Astrocyte (in vitro differentiated cells and primary cell): Measurements from ENCODE around the gene PKP2. TPM values are rescaled to one million over a fixed set of nuclear protein-coding genes. Genes with fewer than 3 reads are reported as not detected.

Experiments used
- DNase-seq: peaks from one replicate; pipeline ENCODE4 v3.0.0-alpha.2; 2010; ENCODE audit warnings: low read depth
- FAIRE-seq: peaks from 2 replicates; lab custom pipeline; 2011; peaks lifted over from hg19 to GRCh38; lab: Jason Lieb, UNC
- H2AFZ ChIP-seq: 2 replicates; pipeline ENCODE4 v1.6.0; 2012; ENCODE audit warnings: low read depth, low read length, inconsistent platforms
- H3K27ac ChIP-seq: 2 replicates; pipeline ENCODE4 v1.5.1; 2011; ENCODE audit warnings: low read depth, low read length, inconsistent platforms
- H3K27me3 ChIP-seq: 2 replicates; pipeline ENCODE4 v1.6.0; 2011; ENCODE audit warnings: low read length, inconsistent platforms; ENCODE audit not compliant: insufficient read depth
- H3K36me3 ChIP-seq: 2 replicates; pipeline ENCODE4 v1.5.1; 2011; ENCODE audit warnings: low read length, inconsistent platforms; ENCODE audit not compliant: insufficient read depth
- H3K4me1 ChIP-seq: 2 replicates; pipeline ENCODE4 v1.5.1; 2011; ENCODE audit warnings: low read length, inconsistent platforms; ENCODE audit not compliant: insufficient read depth
- H3K4me2 ChIP-seq: 2 replicates; pipeline ENCODE4 v1.6.0; 2012; ENCODE audit warnings: low read length, inconsistent platforms
- H3K4me3 ChIP-seq: 2 replicates; pipeline ENCODE4 v1.5.1; 2011; ENCODE audit warnings: low read depth, mild to moderate bottlenecking, low read length, inconsistent platforms; ENCODE audit not compliant: insufficient read depth
- H3K79me2 ChIP-seq: 2 replicates; pipeline ENCODE4 v1.6.0; 2012; ENCODE audit warnings: mild to moderate bottlenecking, low read length, inconsistent platforms; ENCODE audit not compliant: insufficient read depth
- H3K9ac ChIP-seq: 2 replicates; pipeline ENCODE4 v1.6.0; 2012; ENCODE audit warnings: mild to moderate bottlenecking, low read length, inconsistent platforms
- H3K9me3 ChIP-seq: 2 replicates; pipeline ENCODE4 v1.5.1; 2012; ENCODE audit warnings: low read depth, mild to moderate bottlenecking, low read length, inconsistent platforms; ENCODE audit not compliant: insufficient read depth
- H4K20me1 ChIP-seq: 2 replicates; pipeline ENCODE4 v1.6.0; 2012; ENCODE audit warnings: low read length, inconsistent platforms; ENCODE audit not compliant: insufficient read depth
- H3K27ac Mint-ChIP-seq: one replicate; pipeline ENCODE4 v1.8.0; 2021; ENCODE audit warnings: mild to moderate bottlenecking, mixed read lengths; ENCODE audit not compliant: unreplicated experiment
- H3K27me3 Mint-ChIP-seq: one replicate; pipeline ENCODE4 v1.8.0; 2021; ENCODE audit warnings: low read depth, mixed read lengths; ENCODE audit not compliant: unreplicated experiment
- H3K36me3 Mint-ChIP-seq: one replicate; pipeline ENCODE4 v1.8.0; 2021; ENCODE audit warnings: low read depth, mixed read lengths; ENCODE audit not compliant: unreplicated experiment
- H3K4me1 Mint-ChIP-seq: one replicate; pipeline ENCODE4 v1.8.0; 2021; ENCODE audit warnings: low read depth, mixed read lengths; ENCODE audit not compliant: unreplicated experiment
- H3K4me3 Mint-ChIP-seq: one replicate; pipeline ENCODE4 v1.8.0; 2021; ENCODE audit warnings: mild to moderate bottlenecking, moderate library complexity, mixed read lengths; ENCODE audit not compliant: unreplicated experiment
- H3K9me3 Mint-ChIP-seq: one replicate; pipeline ENCODE4 v1.8.0; 2021; ENCODE audit warnings: mild to moderate bottlenecking, mixed read lengths; ENCODE audit not compliant: unreplicated experiment
- EZH2 ChIP-seq: IDR thresholded peaks from 2 replicates; pipeline ENCODE4 v1.6.1; 2012; ENCODE audit warnings: mild to moderate bottlenecking, low read length, inconsistent platforms; ENCODE audit not compliant: insufficient read depth
- total RNA-seq: library from RNA; stranded (reverse); gene quantifications from 2 replicates; pipeline ENCODE4 v1.2.1, GENCODE V29; 2021
- TF ChIP-seq, protein P1 (sequence below): IDR thresholded peaks from 2 replicates; pipeline ENCODE4 v1.5.1; 2011; ENCODE audit warnings: low read depth, mild to moderate bottlenecking, inconsistent platforms, low read length, moderate library complexity; ENCODE audit not compliant: insufficient read depth

The PKP2 gene
- total RNA-seq, 1 donor from 2014 or later, result 35.4 TPM

- DNase-seq (no peak), FAIRE-seq (no peak)
- no peaks in the 10 kb centered on the region for H3K27me3 ChIP-seq
- Mint-ChIP-seq H3K36me3 (peaks cover 2% of the 10 kb centered on the region), H3K27ac (no peak overlapping the region), H3K27me3 (no peaks in the 10 kb centered on the region), H3K4me1 (peaks cover 14% of the 10 kb centered on the region), H3K4me3 (no peak overlapping the region), H3K9me3 (no peaks in the 10 kb centered on the region)
- H3K9me3 ChIP-seq, result no peaks in the 10 kb centered on the region
- H3K4me2 ChIP-seq, result no peak overlapping the region
- H3K9ac ChIP-seq, result no peak overlapping the region
- H3K4me1 ChIP-seq, result no peaks in the 10 kb centered on the region
- no peak overlapping the region for H2AFZ ChIP-seq
- H4K20me1 ChIP-seq, result no peaks in the 10 kb centered on the region
- no peak overlapping the region for H3K4me3 ChIP-seq
- no peak overlapping the region for H3K27ac ChIP-seq
- no peaks in the 10 kb centered on the region for H3K79me2 ChIP-seq
- H3K36me3 ChIP-seq, result no peaks in the 10 kb centered on the region
- no peak for TF ChIP-seq EZH2
- TF ChIP-seq, protein P1, sequence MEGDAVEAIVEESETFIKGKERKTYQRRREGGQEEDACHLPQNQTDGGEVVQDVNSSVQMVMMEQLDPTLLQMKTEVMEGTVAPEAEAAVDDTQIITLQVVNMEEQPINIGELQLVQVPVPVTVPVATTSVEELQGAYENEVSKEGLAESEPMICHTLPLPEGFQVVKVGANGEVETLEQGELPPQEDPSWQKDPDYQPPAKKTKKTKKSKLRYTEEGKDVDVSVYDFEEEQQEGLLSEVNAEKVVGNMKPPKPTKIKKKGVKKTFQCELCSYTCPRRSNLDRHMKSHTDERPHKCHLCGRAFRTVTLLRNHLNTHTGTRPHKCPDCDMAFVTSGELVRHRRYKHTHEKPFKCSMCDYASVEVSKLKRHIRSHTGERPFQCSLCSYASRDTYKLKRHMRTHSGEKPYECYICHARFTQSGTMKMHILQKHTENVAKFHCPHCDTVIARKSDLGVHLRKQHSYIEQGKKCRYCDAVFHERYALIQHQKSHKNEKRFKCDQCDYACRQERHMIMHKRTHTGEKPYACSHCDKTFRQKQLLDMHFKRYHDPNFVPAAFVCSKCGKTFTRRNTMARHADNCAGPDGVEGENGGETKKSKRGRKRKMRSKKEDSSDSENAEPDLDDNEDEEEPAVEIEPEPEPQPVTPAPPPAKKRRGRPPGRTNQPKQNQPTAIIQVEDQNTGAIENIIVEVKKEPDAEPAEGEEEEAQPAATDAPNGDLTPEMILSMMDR, result no peak
These were observed 55.5 kb downstream of the PKP2 start for GRCh38 chr12:32841061-32841460.

DNA sequence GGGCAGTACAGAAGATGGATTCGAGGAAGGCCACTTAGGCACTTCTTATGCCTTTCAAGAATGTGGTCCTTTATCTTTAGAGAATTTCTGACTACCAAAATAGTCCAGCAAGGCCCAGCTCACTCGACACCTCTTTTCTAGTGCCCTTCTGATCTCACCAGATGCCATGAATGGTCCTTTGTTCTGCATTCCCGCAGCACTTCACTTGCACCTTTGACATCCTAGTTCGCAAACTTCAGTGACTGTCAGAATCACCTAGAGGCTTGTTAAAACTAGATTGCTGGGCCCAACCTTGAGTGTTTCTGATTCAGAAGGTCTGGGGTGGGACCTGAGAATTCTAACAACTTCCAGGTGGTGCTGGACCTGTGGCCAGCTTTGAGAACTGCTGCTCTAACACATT lies 56.7 kb downstream of the PKP2 start:
- FAIRE-seq (no peak), DNase-seq (no peak)
- Histone ChIP-seq H3K36me3 (no peaks in the 10 kb centered on the region), H3K9me3 (no peaks in the 10 kb centered on the region), H3K4me3 (no peak overlapping the region), H3K4me1 (no peaks in the 10 kb centered on the region), H4K20me1 (no peaks in the 10 kb centered on the region), H3K27ac (no peak overlapping the region), H3K79me2 (no peaks in the 10 kb centered on the region), H3K27me3 (no peaks in the 10 kb centered on the region), H2AFZ (no peak overlapping the region), H3K9ac (no peak overlapping the region), H3K4me2 (no peak overlapping the region)
- TF ChIP-seq, protein P1, result no peak
- TF ChIP-seq EZH2, result no peak
- Mint-ChIP-seq H3K4me3 (no peak overlapping the region), H3K27ac (no peak overlapping the region), H3K9me3 (no peaks in the 10 kb centered on the region), H3K4me1 (peaks cover 18% of the 10 kb centered on the region), H3K27me3 (no peaks in the 10 kb centered on the region), H3K36me3 (peaks cover 2% of the 10 kb centered on the region)

DNA sequence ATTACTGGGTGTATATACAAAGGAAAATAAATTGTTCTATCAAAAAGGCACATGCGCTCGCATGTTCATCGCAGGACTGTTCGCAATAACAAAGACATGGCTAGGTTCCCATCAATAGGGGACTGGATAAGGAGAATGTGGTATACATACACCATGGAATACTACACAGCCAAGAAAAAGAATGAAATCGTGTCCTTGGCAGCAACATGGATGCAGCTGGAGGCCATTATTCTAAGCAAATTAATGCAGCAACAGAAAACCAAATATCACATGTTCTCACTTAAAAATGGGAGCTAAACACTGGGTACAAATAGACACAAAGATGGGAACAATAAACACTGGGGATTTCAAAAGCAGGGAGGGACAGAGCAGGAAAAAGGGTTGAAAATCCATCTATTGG lies 58.6 kb downstream of the PKP2 start:
- Histone ChIP-seq H3K79me2 (no peaks in the 10 kb centered on the region), H2AFZ (no peak overlapping the region), H3K9me3 (no peaks in the 10 kb centered on the region), H3K4me2 (no peak overlapping the region), H3K9ac (no peak overlapping the region), H4K20me1 (no peaks in the 10 kb centered on the region), H3K27ac (no peak overlapping the region), H3K4me1 (no peaks in the 10 kb centered on the region), H3K4me3 (no peak overlapping the region), H3K36me3 (no peaks in the 10 kb centered on the region), H3K27me3 (no peaks in the 10 kb centered on the region)
- no peak overlapping the region for H3K4me3 Mint-ChIP-seq
- H3K4me1 Mint-ChIP-seq, result peaks cover 11% of the 10 kb centered on the region
- no peak overlapping the region for H3K27ac Mint-ChIP-seq
- TF ChIP-seq, protein P1, result no peak
- no peak for TF ChIP-seq EZH2
- H3K36me3 Mint-ChIP-seq, result peaks cover 2% of the 10 kb centered on the region
- FAIRE-seq (peak; percentile 13), DNase-seq (no peak)
- H3K9me3 Mint-ChIP-seq, result no peaks in the 10 kb centered on the region
- no peaks in the 10 kb centered on the region for H3K27me3 Mint-ChIP-seq
